ENCODE measurements around the gene DNAH2. TPM values are rescaled to one million over a fixed set of nuclear protein-coding genes. Genes with fewer than 3 reads are reported as not detected.

Gene DNAH2
- total and polyA plus RNA-seq, 2 of the 4 experiments (the other 2 are of a cell fraction): under 0.01 to 0.02 TPM

DNA sequence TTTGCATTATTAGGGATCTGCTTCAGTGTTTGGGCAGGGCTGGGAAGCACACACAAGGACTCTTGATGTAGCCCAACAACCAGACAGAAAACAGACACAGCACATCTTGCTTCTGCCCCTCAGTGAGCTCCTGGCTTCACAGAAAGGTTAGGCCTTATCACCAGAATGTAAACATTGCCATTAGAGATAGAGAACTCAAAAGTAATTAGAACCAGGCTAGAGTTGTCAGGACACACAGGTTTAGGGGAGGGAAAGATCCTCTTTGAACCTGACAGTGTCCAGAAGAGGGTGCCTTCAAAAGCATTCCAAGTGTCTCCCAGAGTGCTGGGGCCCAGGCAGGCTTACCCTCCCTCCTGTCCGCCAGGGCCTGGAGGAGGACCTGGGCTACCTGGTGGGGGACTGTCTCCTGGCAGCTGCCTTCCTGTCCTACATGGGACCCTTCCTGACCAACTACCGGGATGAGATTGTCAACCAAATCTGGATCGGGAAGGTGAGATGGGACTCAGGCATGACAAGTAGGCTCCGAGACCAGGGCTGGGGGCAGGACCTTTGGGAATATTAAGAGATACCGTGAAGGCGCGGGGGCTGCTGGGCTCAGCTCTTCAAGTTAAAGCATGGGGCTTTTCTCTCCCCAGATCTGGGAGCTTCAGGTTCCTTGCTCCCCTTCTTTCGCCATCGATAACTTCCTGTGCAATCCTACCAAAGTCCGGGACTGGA, 99.5 kb downstream of the DNAH2 start:
- Histone ChIP-seq H3K9me3 (ENCODE audit: control insufficient read depth, insufficient read depth, low read length) (no peaks in the 10 kb centered on the region), H3K27ac (ENCODE audit: insufficient read depth, low read length) (no peak overlapping the region), H2BK120ac (ENCODE audit: low read depth, low read length) (no peak overlapping the region), H4K5ac (ENCODE audit: low read depth, low read length) (no peak overlapping the region), H3K23ac (ENCODE audit: low read depth, low read length) (no peak overlapping the region), H4K20me1 (ENCODE audit: insufficient read depth, low read length) (no peaks in the 10 kb centered on the region; the same call in 1 of the 2 replicates), H2BK15ac (ENCODE audit: low read depth, low read length) (no peak overlapping the region), H2AK5ac (ENCODE audit: low read depth, low read length) (no peak overlapping the region), H3K4me3 (ENCODE audit: insufficient read depth, low read depth, low read length) (no peak overlapping the region), H2BK5ac (ENCODE audit: low read depth, low read length, poor library complexity, severe bottlenecking) (no peak overlapping the region), H4K8ac (ENCODE audit: low read depth in 2 of 2, low read length in 2 of 2) (no peak overlapping the region), H3K79me1 (ENCODE audit: low read depth in 1 of 2, low read length in 2 of 2) (no peaks in the 10 kb centered on the region), H3K14ac (replicated peaks; ENCODE audit: low read depth, low read length) (no peak overlapping the region), H3K9me1 (ENCODE audit: insufficient read depth, low read length) (no peaks in the 10 kb centered on the region), H3K18ac (ENCODE audit: low read depth, low read length) (no peak overlapping the region), H3K4me2 (ENCODE audit: low read depth, low read length) (no peak overlapping the region), H3K4ac (ENCODE audit: low read depth, low read length) (no peak overlapping the region), H3K4me1 (ENCODE audit: control insufficient read depth, insufficient read depth, low read length) (no peaks in the 10 kb centered on the region), H2AFZ (replicated peaks; ENCODE audit: low read length, poor library complexity) (no peak overlapping the region), H3K56ac (ENCODE audit: extremely low read depth, insufficient read depth, low read length) (no peak overlapping the region), H2AK9ac (replicated peaks; ENCODE audit: low read depth, low read length, poor library complexity) (no peak overlapping the region), H3K27me3 (ENCODE audit: control insufficient read depth, insufficient read depth, low read length) (peaks cover 49% of the 10 kb centered on the region), H3K36me3 (ENCODE audit: control insufficient read depth, insufficient read depth, low read length) (no peaks in the 10 kb centered on the region), H3K9ac (ENCODE audit: low read depth, low read length) (no peak overlapping the region), H2BK20ac (ENCODE audit: low read depth, low read length) (no peak overlapping the region), H4K91ac (ENCODE audit: insufficient read depth, low read depth, low read length) (no peak overlapping the region)
- ChIA-PET POLR2A (ENCODE audit: unreplicated experiment) (no interaction called here), CTCF (interaction anchor here (0.7 kb wide), 1 partner anchor 70 kb away, joined by 3 read pairs; no protein-coding TSS in a partner anchor)
- intact Hi-C loops (cut with micrococcal nuclease): no loop called here
- ATAC-seq (ENCODE audit: low read depth) (no peak), DNase-seq (no peak)
- dilution Hi-C loops (cut with HindIII; ENCODE audit: low sequenced_read_pairs, unreplicated experiment): no loop called here
- TF ChIP-seq RAD21 (IDR thresholded peaks at IDR 0.05; ENCODE audit: low read length) (no peak), MAFK (IDR thresholded peaks at IDR 0.05; ENCODE audit: low read depth, low read length) (no peak), CEBPB (IDR thresholded peaks at IDR 0.05; ENCODE audit: low read depth, low read length) (no peak), SMC3 (IDR thresholded peaks at IDR 0.05; ENCODE audit: low read depth, low read length) (no peak), POLR2A (IDR thresholded peaks at IDR 0.05; ENCODE audit: low read depth, low read length) (no peak), BHLHE40 (IDR thresholded peaks at IDR 0.05; ENCODE audit: low read depth, low read length) (no peak), RFX5 (IDR thresholded peaks at IDR 0.05; ENCODE audit: low read depth, low read length) (no peak), CHD1 (IDR thresholded peaks at IDR 0.05; ENCODE audit: low read depth, low read length) (no peak), RCOR1 (IDR thresholded peaks at IDR 0.05; ENCODE audit: insufficient replicate concordance, low read length) (no peak), MXI1 (IDR thresholded peaks at IDR 0.05; ENCODE audit: borderline replicate concordance, low read depth, low read length) (no peak), MAZ (IDR thresholded peaks at IDR 0.05; ENCODE audit: borderline replicate concordance, low read depth, low read length) (no peak), FOS (IDR thresholded peaks at IDR 0.05; ENCODE audit: low read depth, low read length) (no peak), NFE2L2 (IDR thresholded peaks at IDR 0.05; ENCODE audit: low read depth, low read length) (no peak)
- TF ChIP-seq, protein P1, sequence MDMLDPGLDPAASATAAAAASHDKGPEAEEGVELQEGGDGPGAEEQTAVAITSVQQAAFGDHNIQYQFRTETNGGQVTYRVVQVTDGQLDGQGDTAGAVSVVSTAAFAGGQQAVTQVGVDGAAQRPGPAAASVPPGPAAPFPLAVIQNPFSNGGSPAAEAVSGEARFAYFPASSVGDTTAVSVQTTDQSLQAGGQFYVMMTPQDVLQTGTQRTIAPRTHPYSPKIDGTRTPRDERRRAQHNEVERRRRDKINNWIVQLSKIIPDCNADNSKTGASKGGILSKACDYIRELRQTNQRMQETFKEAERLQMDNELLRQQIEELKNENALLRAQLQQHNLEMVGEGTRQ (IDR thresholded peaks at IDR 0.05; ENCODE audit: low read depth, low read length): no peak
- TF ChIP-seq, protein P2, sequence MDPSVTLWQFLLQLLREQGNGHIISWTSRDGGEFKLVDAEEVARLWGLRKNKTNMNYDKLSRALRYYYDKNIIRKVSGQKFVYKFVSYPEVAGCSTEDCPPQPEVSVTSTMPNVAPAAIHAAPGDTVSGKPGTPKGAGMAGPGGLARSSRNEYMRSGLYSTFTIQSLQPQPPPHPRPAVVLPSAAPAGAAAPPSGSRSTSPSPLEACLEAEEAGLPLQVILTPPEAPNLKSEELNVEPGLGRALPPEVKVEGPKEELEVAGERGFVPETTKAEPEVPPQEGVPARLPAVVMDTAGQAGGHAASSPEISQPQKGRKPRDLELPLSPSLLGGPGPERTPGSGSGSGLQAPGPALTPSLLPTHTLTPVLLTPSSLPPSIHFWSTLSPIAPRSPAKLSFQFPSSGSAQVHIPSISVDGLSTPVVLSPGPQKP (IDR thresholded peaks at IDR 0.05; ENCODE audit: borderline replicate concordance, low read depth, low read length): no peak
- no TSS peak for BruUV-seq (replicated peaks)
- in situ Hi-C loops (cut with MboI; ENCODE audit: low sequenced_read_pairs): no loop called here
- 50% methylated on average over 4 of the region's 10 CpGs; no CpG with 5 or more reads in 1 of the 2 experiments for WGBS, 2 experiments (ENCODE audit: extremely low coverage in 2 of 2, insufficient read length in 1 of 2)
